ENCODE measurements around the gene SASH1.

SASH1 gene

GRCh38 chr6:148530976-148531375 is 188.3 kb downstream of the SASH1 start:
- DNase-seq (ENCODE audit: low read depth, low spot score) = no peak
- H3K27ac ChIP-seq = no peak overlapping the region

DNA sequence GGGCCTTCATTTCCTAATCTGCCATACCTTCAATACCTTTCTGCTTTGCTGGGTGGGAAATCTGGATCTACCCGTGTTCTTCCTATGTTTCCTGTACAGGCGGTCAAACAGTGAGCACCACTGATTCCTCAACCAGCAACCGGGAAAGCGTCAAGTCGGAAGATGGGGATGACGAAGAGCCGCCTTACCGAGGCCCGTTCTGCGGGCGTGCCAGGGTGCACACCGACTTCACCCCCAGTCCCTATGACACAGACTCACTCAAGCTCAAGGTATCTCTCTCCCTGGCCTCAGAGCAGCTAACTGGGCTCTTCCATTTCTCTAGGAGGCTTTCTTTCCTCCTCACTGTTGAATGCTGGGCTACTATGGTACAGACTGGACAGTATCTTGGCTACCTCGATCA is 190.1 kb downstream of the SASH1 start:
- no peak overlapping the region for H3K27ac ChIP-seq
- DNase-seq (ENCODE audit: low read depth, low spot score) = no peak

DNA sequence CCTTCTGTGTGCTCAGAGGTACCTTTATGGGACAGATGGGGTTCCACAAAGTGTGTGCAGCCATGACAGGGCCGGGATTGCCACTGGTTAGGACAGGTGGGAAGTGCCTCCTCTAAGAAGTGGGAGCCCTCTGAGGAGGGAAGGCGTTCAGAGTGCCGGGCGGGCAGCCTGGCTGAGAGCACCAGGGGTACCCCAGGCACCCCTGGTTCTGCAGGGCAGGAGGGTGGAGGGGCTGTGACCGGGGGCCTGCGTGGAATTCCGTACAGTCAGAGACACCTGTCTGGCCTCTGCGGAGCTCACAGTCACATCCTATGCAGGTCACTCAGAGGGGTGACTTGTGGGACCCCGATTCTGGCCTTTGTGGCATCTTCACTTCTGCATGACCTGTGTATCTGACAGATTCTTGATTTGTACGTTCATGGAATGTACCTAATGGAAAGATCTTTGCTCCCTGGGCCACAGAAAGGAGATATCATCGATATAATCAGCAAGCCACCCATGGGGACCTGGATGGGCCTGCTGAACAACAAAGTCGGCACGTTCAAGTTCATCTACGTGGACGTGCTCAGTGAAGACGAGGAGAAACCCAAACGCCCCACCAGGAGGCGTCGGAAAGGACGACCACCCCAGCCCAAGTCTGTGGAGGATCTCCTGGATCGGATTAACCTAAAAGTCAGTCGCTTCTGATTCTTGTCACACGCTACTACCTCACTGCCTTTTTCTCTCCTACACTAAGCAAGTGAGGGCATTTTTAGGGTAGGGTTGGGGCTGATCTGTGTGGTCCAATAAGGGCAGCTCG is 190.9 kb downstream of the SASH1 start:
- no peak overlapping the region for H3K27ac ChIP-seq
- DNase-seq (ENCODE audit: low read depth, low spot score) = no peak

GRCh38 chr6:148534871-148535270 is 192.2 kb downstream of the SASH1 start:
- no peak overlapping the region for H3K27ac ChIP-seq
- no peak for DNase-seq (ENCODE audit: low read depth, low spot score)

GRCh38 chr6:148535381-148535780 is 192.7 kb downstream of the SASH1 start:
- H3K27ac ChIP-seq = no peak overlapping the region
- DNase-seq (ENCODE audit: low read depth, low spot score) = no peak

- no peak for DNase-seq (ENCODE audit: low read depth, low spot score)
- no peak overlapping the region for H3K27ac ChIP-seq
Measured at GRCh38 chr6:148535976-148536375, 193.3 kb downstream of the SASH1 start.

DNA sequence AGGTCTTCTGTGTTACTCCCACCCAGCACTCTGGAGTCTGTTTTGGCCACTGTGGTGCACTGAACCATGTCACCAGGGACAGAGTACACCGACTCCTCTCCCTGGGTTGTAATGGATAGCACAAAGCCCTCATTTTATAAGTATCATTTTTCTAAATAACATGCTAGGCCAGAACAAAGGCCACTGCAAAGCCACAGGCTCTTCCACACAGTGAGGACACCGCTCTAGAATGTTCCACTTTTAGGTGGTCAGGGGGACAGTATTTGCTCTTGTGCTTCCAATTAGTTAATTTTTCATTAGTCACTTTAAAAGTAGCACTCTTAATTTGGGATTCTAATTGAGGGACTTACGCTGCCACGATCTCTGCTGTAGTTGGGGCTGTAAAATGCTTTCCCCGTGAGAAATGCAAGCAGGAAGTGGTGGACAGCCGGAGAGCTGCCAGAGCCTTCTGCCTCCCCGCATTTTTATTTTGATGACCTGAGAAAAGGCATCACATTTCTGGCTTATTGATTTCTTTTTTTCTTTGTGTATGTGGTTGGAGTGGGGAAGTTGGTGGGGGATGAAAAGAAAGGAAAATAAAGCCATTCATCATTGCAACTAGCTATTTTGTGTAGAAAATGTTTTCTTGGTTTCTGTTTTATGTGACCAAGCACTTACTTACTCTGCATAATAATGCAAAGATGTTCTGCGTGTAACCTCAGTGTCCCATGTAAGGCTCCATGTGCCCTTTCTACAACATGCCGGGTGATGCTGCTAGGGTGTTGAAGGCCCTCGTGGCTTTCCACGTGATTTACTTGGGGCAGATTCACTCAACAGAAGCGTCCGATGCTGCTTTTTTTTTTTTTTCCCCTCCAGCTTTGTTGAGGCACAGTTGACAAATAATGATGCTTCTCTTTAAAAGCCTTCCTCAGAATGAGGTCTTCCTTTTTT is 195.9 kb downstream of the SASH1 start:
- H3K27ac ChIP-seq = no peak overlapping the region
- DNase-seq (ENCODE audit: low read depth, low spot score) = no peak

DNA sequence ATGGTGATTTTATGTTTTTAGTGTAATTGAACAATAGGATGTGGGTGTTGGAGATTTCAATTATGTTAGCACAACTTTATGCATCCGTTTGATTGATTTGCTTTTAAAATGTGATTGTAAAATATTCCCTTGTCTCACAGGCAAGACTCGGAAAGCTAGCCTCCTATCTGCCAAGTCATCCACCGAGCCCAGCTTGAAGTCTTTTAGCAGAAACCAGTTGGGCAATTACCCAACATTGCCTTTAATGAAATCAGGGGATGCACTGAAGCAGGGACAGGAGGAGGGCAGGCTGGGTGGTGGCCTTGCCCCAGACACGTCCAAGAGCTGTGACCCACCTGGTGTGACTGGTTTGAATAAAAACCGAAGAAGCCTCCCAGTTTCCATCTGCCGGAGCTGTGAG is 200.9 kb downstream of the SASH1 start:
- DNase-seq (ENCODE audit: low read depth, low spot score) = no peak
- no peak overlapping the region for H3K27ac ChIP-seq

DNA sequence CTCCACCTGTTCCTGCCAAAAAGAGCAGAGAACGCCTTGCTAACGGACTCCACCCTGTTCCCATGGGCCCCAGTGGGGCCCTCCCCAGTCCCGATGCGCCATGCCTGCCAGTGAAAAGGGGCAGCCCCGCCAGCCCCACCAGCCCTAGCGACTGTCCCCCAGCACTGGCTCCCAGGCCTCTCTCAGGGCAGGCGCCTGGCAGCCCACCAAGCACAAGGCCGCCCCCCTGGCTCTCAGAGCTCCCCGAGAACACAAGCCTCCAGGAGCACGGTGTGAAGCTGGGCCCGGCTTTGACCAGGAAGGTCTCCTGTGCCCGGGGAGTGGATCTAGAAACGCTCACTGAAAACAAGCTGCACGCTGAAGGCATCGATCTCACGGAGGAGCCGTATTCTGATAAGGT is 201.8 kb downstream of the SASH1 start:
- DNase-seq (ENCODE audit: low read depth, low spot score) = no peak
- H3K27ac ChIP-seq = no peak overlapping the region

- no peak overlapping the region for H3K27ac ChIP-seq
- no peak for DNase-seq (ENCODE audit: low read depth, low spot score)
Measured at GRCh38 chr6:148545901-148546300, 203.3 kb downstream of the SASH1 start.

- DNase-seq (ENCODE audit: low read depth, low spot score) = no peak
- no peak overlapping the region for H3K27ac ChIP-seq
Measured at GRCh38 chr6:148547110-148547509, 204.5 kb downstream of the SASH1 start.

- no peak overlapping the region for H3K27ac ChIP-seq
Measured at GRCh38 chr6:148548065-148548748, 205.6 kb downstream of the SASH1 start.

DNA sequence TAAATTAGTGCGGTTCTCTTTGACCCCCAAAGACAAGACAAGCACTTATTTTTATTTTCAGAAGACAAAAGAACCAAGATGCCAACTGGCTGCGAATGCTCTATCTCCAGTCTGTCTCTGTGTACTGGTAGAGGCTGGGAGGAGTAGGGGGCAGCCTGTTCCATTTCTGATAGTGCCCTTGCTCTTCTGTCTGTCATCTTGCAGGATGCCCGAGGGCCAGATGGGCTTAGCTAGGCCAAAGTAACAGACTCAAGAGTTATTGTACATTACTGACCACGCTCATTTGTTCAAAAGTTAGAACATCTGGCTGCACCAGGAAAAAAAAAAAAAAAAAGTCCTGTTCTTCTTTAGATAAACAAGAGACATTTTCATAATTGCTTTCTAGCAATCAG is 206.1 kb downstream of the SASH1 start:
- DNase-seq (ENCODE audit: low read depth, low spot score) = no peak
- no peak overlapping the region for H3K27ac ChIP-seq

More at GRCh38 chr6:148548065-148548748, 205.6 kb downstream of the SASH1 start:
- DNase-seq (ENCODE audit: low read depth, low spot score) = no peak

- H3K27ac ChIP-seq = no peak overlapping the region
- DNase-seq (ENCODE audit: low read depth, low spot score) = no peak
Measured at GRCh38 chr6:148550569-148550968, 207.9 kb downstream of the SASH1 start.

DNA sequence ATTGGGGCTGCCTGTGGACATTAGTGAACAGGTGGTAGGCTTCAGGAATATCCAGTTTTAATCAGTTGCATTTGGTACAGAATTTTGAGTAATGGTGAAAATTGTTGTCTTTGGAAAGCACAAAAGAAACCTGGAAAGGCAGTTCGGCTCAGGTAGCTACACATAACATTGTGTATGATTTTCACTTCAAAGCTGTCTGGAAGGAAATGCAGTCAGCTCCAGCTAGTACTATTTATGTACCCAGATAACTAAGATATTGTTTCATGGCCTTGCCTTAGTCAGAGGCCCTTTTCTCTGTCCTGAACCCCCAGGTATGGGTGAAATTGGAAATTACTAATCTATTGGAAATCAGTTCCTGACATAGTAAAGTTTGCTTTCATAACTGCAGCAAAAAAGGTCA is 208.6 kb downstream of the SASH1 start:
- DNase-seq (ENCODE audit: low read depth, low spot score) = no peak

GRCh38 chr6:148556410-148556809 is 213.8 kb downstream of the SASH1 start:
- DNase-seq (ENCODE audit: low read depth, low spot score) = no peak
- no peak overlapping the region for H3K27ac ChIP-seq

More for the DNA sequence above, 208.6 kb downstream of the SASH1 start:
- no peak overlapping the region for H3K27ac ChIP-seq

DNA sequence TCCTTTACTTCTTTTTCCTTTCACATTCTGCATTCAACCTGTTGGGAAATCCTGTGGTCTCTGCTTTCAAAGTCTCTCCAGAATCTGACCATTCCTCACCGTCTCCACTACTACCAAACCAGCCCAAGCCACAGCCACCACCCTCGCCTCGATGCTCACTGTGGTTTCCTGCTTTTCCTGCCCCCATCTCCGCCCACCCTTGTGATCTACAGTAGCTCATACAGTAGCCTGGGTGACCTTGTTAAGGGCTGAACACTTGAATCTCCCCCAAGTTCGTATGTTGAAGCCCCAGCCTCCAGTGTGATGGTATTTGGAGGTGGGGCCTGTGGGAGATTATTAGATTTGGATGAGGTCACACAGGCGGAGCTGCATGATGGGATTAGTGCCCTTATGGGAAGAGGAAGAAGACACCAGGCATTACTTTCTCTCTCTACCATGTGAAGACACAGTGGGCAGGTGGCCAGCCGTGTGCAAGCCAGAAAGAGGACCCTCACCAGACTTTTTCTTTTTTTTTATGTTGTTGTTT is 215.2 kb downstream of the SASH1 start:
- no peak overlapping the region for H3K27ac ChIP-seq
- no peak for DNase-seq (ENCODE audit: low read depth, low spot score)

DNA sequence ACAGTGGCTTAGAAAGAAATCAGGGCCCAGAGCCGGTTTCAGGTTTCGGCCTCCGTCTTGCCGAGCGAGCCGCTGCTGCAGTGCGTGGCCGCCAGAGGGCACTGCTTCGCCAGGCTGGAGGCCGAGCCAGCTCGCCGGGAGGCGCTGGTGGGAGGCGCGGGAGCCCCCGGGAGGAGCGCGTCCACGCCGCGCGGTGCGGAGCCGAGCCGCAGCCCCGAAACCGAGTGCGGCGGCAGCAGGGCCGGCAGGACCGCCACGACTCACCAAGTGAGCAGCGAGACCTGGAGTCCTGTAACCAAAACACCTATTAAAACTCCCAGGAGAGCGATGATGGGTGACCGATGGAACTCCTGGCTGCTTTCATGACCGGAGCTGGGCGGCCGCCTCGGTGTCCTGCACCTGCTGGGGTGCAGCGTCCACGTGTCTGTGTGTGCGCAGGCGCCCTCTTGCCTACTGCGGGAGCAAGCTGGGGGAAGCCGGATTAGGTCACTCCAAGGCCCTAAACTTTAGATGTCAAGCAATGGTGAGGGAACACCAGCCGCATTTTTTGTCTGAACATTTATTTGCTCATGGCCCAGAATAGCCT is 217.3 kb downstream of the SASH1 start:
- no peak for DNase-seq (ENCODE audit: low read depth, low spot score)
- no peak overlapping the region for H3K27ac ChIP-seq

- no peak overlapping the region for H3K27ac ChIP-seq
- DNase-seq (ENCODE audit: low read depth, low spot score) = no peak
Measured at GRCh38 chr6:148561629-148562028, 219.0 kb downstream of the SASH1 start.

GRCh38 chr6:148563066-148563465 is 220.4 kb downstream of the SASH1 start:
- no peak overlapping the region for H3K27ac ChIP-seq
- DNase-seq (ENCODE audit: low read depth, low spot score) = no peak

All from epithelial cell of prostate (primary cell).